Measurements from ENCODE around the gene LCLAT1.
"Not testable (repeated sequence)": the region's sequence is repeated elsewhere in the genome, so short reads cannot be mapped to it uniquely, and the experiment has no call there.

LCLAT1 gene

GRCh38 chr2:30466216-30466615, 19.2 kb downstream of the LCLAT1 start:
- Histone ChIP-seq H4K20me1 (ENCODE audit: low read depth, low read length) (peaks cover 7% of the 10 kb centered on the region; the same call in 1 of the 2 replicates), H3F3A (ENCODE audit: insufficient read depth) (no peaks in the 10 kb centered on the region), H3K27me3 (ENCODE audit: low read length) (no peaks in the 10 kb centered on the region), H3K4me3 (ENCODE audit: insufficient read depth, low read length, poor library complexity, severe bottlenecking) (no peak overlapping the region), H3K36me3 (ENCODE audit: low read length) (no peaks in the 10 kb centered on the region), H3K79me2 (ENCODE audit: insufficient read depth, low read length) (peaks cover 6% of the 10 kb centered on the region; the same call in 1 of the 2 replicates), H3K4me2 (ENCODE audit: low read depth, low read length, poor library complexity, severe bottlenecking) (no peak overlapping the region), H2AFZ (ENCODE audit: low read depth, low read length, severe bottlenecking) (no peak overlapping the region), H3K9me3 (ENCODE audit: insufficient read depth, low read length) (no peaks in the 10 kb centered on the region), H3K27ac (ENCODE audit: low read depth, low read length) (no peak overlapping the region), H3K9ac (ENCODE audit: low read length) (no peak overlapping the region), H3K9me2 (replicated peaks; ENCODE audit: insufficient read depth, low read length) (no peaks in the 10 kb centered on the region)
- TF ChIP-seq EZH2phosphoT487 (conservative IDR thresholded peaks at IDR 0.05; ENCODE audit: low read length), result no peak
- no peak for TF ChIP-seq CTCF (IDR thresholded peaks at IDR 0.05; ENCODE audit: insufficient read depth, low read length, poor library complexity, severe bottlenecking)

- H3K9me2 ChIP-seq (replicated peaks; ENCODE audit: insufficient read depth, low read length); H4K20me1 ChIP-seq (ENCODE audit: low read depth, low read length); H3K9me3 ChIP-seq (ENCODE audit: insufficient read depth, low read length); H3F3A ChIP-seq (ENCODE audit: insufficient read depth); H3K9ac ChIP-seq (ENCODE audit: low read length); H3K4me3 ChIP-seq (ENCODE audit: insufficient read depth, low read length, poor library complexity, severe bottlenecking); H3K4me2 ChIP-seq (ENCODE audit: low read depth, low read length, poor library complexity, severe bottlenecking); H3K27me3 ChIP-seq (ENCODE audit: low read length); H3K36me3 ChIP-seq (ENCODE audit: low read length); H3K27ac ChIP-seq (ENCODE audit: low read depth, low read length); H2AFZ ChIP-seq (ENCODE audit: low read depth, low read length, severe bottlenecking): not testable (repeated sequence)
- peaks cover 13% of the 10 kb centered on the region for H3K79me2 ChIP-seq (ENCODE audit: insufficient read depth, low read length)
These were observed 20.2 kb downstream of the LCLAT1 start for GRCh38 chr2:30467062-30467826.

GRCh38 chr2:30470426-30470825, 23.4 kb downstream of the LCLAT1 start:
- Histone ChIP-seq H2AFZ (ENCODE audit: low read depth, low read length, severe bottlenecking) (no peak overlapping the region), H3K27ac (ENCODE audit: low read depth, low read length) (no peak overlapping the region), H3K9ac (ENCODE audit: low read length) (no peak overlapping the region), H4K20me1 (ENCODE audit: low read depth, low read length) (no peaks in the 10 kb centered on the region), H3K9me3 (ENCODE audit: insufficient read depth, low read length) (no peaks in the 10 kb centered on the region), H3K36me3 (ENCODE audit: low read length) (no peaks in the 10 kb centered on the region), H3K27me3 (ENCODE audit: low read length) (no peaks in the 10 kb centered on the region), H3F3A (ENCODE audit: insufficient read depth) (no peaks in the 10 kb centered on the region), H3K4me2 (ENCODE audit: low read depth, low read length, poor library complexity, severe bottlenecking) (no peak overlapping the region), H3K9me2 (replicated peaks; ENCODE audit: insufficient read depth, low read length) (no peaks in the 10 kb centered on the region), H3K79me2 (ENCODE audit: insufficient read depth, low read length) (peaks cover 7% of the 10 kb centered on the region), H3K4me3 (ENCODE audit: insufficient read depth, low read length, poor library complexity, severe bottlenecking) (no peak overlapping the region)
- no peak for TF ChIP-seq CTCF (IDR thresholded peaks at IDR 0.05; ENCODE audit: insufficient read depth, low read length, poor library complexity, severe bottlenecking)
- no peak for TF ChIP-seq EZH2phosphoT487 (conservative IDR thresholded peaks at IDR 0.05; ENCODE audit: low read length)

GRCh38 chr2:30472326-30472725, 25.3 kb downstream of the LCLAT1 start:
- H3K27me3 ChIP-seq (ENCODE audit: low read length), result no peaks in the 10 kb centered on the region
- no peaks in the 10 kb centered on the region for H3F3A ChIP-seq (ENCODE audit: insufficient read depth)
- H3K4me3 ChIP-seq (ENCODE audit: insufficient read depth, low read length, poor library complexity, severe bottlenecking), result no peak overlapping the region
- H3K36me3 ChIP-seq (ENCODE audit: low read length), result no peaks in the 10 kb centered on the region
- no peak overlapping the region for H3K27ac ChIP-seq (ENCODE audit: low read depth, low read length)
- peaks cover 7% of the 10 kb centered on the region for H3K79me2 ChIP-seq (ENCODE audit: insufficient read depth, low read length)
- no peak overlapping the region for H2AFZ ChIP-seq (ENCODE audit: low read depth, low read length, severe bottlenecking)
- H3K9me2 ChIP-seq (replicated peaks; ENCODE audit: insufficient read depth, low read length), result no peaks in the 10 kb centered on the region
- H4K20me1 ChIP-seq (ENCODE audit: low read depth, low read length), result no peaks in the 10 kb centered on the region
- no peak overlapping the region for H3K9ac ChIP-seq (ENCODE audit: low read length)
- TF ChIP-seq EZH2phosphoT487 (conservative IDR thresholded peaks at IDR 0.05; ENCODE audit: low read length), result no peak
- TF ChIP-seq CTCF (IDR thresholded peaks at IDR 0.05; ENCODE audit: insufficient read depth, low read length, poor library complexity, severe bottlenecking), result no peak
- no peaks in the 10 kb centered on the region for H3K9me3 ChIP-seq (ENCODE audit: insufficient read depth, low read length)
- H3K4me2 ChIP-seq (ENCODE audit: low read depth, low read length, poor library complexity, severe bottlenecking), result no peak overlapping the region
